Mesendoderm (in vitro differentiated cells): ENCODE results near the gene RILPL2.
A peak's percentile ranks its signal among the peaks of the same experiment; 100 is the strongest.

Experiments
- DNase-seq: peaks from one replicate; pipeline ENCODE4 v3.0.0; 2013
- H2AK5ac ChIP-seq: 2 replicates; pipeline ENCODE4 v1.6.1; 2013; ENCODE audit warnings: low read length, inconsistent platforms
- H2BK120ac ChIP-seq: 2 replicates; pipeline ENCODE4 v1.6.1; 2013; ENCODE audit warnings: low read depth, mild to moderate bottlenecking, low read length, moderate library complexity, mixed read lengths
- H2BK15ac ChIP-seq: replicated peaks from 2 replicates; pipeline ENCODE4 v1.6.1; 2013; ENCODE audit warnings: low read depth, mild to moderate bottlenecking, moderate library complexity
- H2BK5ac ChIP-seq: 2 replicates; pipeline ENCODE4 v1.6.1; 2013; ENCODE audit warnings: low read length, inconsistent platforms
- H3K18ac ChIP-seq: 2 replicates; pipeline ENCODE4 v1.6.1; 2013; ENCODE audit warnings: mild to moderate bottlenecking, low read length, mixed read lengths
- H3K23ac ChIP-seq: one replicate; pipeline ENCODE4 v1.6.1; 2013; ENCODE audit warnings: low read length
- H3K27ac ChIP-seq: 2 replicates; pipeline ENCODE4 v1.5.1; 2013; ENCODE audit warnings: low read depth, mild to moderate bottlenecking, inconsistent platforms, low read length, moderate library complexity
- H3K27me3 ChIP-seq: 2 replicates; pipeline ENCODE4 v1.6.1; 2013; ENCODE audit warnings: low read length, control low read depth, mild to moderate bottlenecking, inconsistent platforms; ENCODE audit not compliant: insufficient read depth, poor library complexity
- H3K36me3 ChIP-seq: 2 replicates; pipeline ENCODE4 v1.6.1; 2013; ENCODE audit warnings: low read length, inconsistent platforms; ENCODE audit not compliant: control insufficient read depth, insufficient read depth
- H3K4ac ChIP-seq: one replicate; pipeline ENCODE4 v1.6.1; 2013; ENCODE audit warnings: low read depth, mild to moderate bottlenecking, low read length, moderate library complexity
- H3K4me1 ChIP-seq: 2 replicates; pipeline ENCODE4 v1.6.1; 2013; ENCODE audit warnings: low read depth, low read length, inconsistent platforms; ENCODE audit not compliant: control insufficient read depth
- H3K4me2 ChIP-seq: 2 replicates; pipeline ENCODE4 v1.6.1; 2013; ENCODE audit warnings: low read length
- H3K4me3 ChIP-seq: 2 replicates; pipeline ENCODE4 v1.5.1; 2013; ENCODE audit warnings: mild to moderate bottlenecking, low read length
- H3K56ac ChIP-seq: one replicate; pipeline ENCODE4 v1.6.1; 2013; ENCODE audit warnings: low read length
- H3K79me1 ChIP-seq: 2 replicates; pipeline ENCODE4 v1.6.1; 2013; ENCODE audit warnings: low read length, inconsistent platforms
- H3K79me2 ChIP-seq: 2 replicates; pipeline ENCODE4 v1.6.1; 2013; ENCODE audit warnings: mild to moderate bottlenecking, low read length; ENCODE audit not compliant: control insufficient read depth, insufficient read depth
- H3K9ac ChIP-seq: 2 replicates; pipeline ENCODE4 v1.6.1; 2013; ENCODE audit warnings: low read length, inconsistent platforms
- H4K5ac ChIP-seq: one replicate; pipeline ENCODE4 v1.6.1; 2013; ENCODE audit warnings: low read length
- H4K8ac ChIP-seq: one replicate; pipeline ENCODE4 v1.6.1; 2013; ENCODE audit warnings: low read depth, mild to moderate bottlenecking, control low read depth, low read length, moderate library complexity
- WGBS: extraction: QIAGEN DNeasy Blood & Tissue Kit; methylation state at CpG from one replicate; pipeline ENCODE4 v1.1.7; 2013; ENCODE audit warnings: low lambda C conversion rate, missing lambda C conversion rate; ENCODE audit not compliant: insufficient coverage; ENCODE audit errors: extremely low coverage; 5-methylcytosine and 5-hydroxymethylcytosine counted together

The RILPL2 gene

GRCh38 chr12:123393747-123394146, 42.7 kb downstream of the RILPL2 start:
- H3K27ac ChIP-seq: no peak overlapping the region
- H3K79me1 ChIP-seq: peaks cover 6% of the 10 kb centered on the region
- H3K4me3 ChIP-seq: no peak overlapping the region
- no peak for DNase-seq
- WGBS: no CpG with 5 or more reads among the region's 4 CpGs
- H3K79me2 ChIP-seq: peaks cover 2% of the 10 kb centered on the region
- no peaks in the 10 kb centered on the region for H3K27me3 ChIP-seq
- peaks cover 19% of the 10 kb centered on the region for H3K36me3 ChIP-seq
- H3K4me2 ChIP-seq: no peak overlapping the region
- H2AK5ac ChIP-seq: no peak overlapping the region
- no peak overlapping the region for H3K56ac ChIP-seq
- H3K4ac ChIP-seq: no peak overlapping the region
- no peak overlapping the region for H3K9ac ChIP-seq
- H2BK120ac ChIP-seq: no peak overlapping the region
- no peak overlapping the region for H3K18ac ChIP-seq
- H3K23ac ChIP-seq: no peak overlapping the region
- H2BK15ac ChIP-seq: no peak overlapping the region
- no peak overlapping the region for H4K8ac ChIP-seq
- no peak overlapping the region for H4K5ac ChIP-seq
- no peaks in the 10 kb centered on the region for H3K4me1 ChIP-seq
- H2BK5ac ChIP-seq: no peak overlapping the region

DNA sequence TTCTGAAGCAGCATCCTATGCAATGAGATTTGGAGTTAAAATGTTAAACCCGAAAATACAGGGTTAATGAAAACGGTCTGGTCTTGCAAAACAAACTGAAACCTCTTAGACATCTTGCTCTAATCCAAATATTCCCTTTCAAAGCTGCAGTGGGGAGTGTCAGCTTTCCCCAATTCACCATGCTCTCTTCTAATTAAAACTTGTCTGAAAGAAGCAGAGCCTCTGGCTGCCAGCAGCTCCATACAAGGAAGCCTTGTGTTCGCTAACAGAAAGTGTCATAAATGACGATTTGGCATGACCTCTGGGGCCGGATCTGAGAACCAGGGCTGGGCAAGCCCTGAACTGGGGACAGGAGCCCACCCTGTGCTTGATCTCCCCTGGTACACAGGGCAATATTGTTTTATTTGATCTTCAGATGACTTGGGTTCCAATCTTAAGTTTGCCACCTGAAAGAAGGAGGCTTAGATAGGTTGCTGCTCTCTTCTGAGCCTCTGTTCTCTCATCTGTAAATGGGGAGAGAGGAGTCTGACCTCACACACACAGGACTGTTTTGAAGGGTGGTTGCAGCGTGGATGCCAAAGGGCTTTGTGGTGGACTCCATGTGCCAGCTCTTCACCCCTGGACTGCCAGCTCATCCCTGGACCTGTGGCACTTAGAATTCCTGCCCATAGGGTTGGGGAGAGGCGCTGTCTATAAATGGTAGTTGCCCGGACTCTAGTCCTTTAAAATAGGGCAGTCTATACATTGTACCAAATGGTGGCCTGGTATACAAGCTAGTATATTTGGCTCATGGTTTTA, 44.7 kb downstream of the RILPL2 start:
- no peaks in the 10 kb centered on the region for H3K79me2 ChIP-seq
- H3K27me3 ChIP-seq: no peaks in the 10 kb centered on the region
- peaks cover 8% of the 10 kb centered on the region for H3K4me1 ChIP-seq
- no peak overlapping the region for H2AK5ac ChIP-seq
- no peak overlapping the region for H2BK120ac ChIP-seq
- no peak overlapping the region for H3K23ac ChIP-seq
- no peak overlapping the region for H2BK15ac ChIP-seq
- no peak overlapping the region for H3K27ac ChIP-seq
- no peak overlapping the region for H3K4me2 ChIP-seq
- no peak overlapping the region for H3K18ac ChIP-seq
- H3K56ac ChIP-seq: no peak overlapping the region
- H3K4ac ChIP-seq: no peak overlapping the region
- peaks cover 14% of the 10 kb centered on the region for H3K36me3 ChIP-seq
- no peak for DNase-seq
- H3K4me3 ChIP-seq: no peak overlapping the region
- no peak overlapping the region for H2BK5ac ChIP-seq
- H3K79me1 ChIP-seq: peaks cover 4% of the 10 kb centered on the region
- H3K9ac ChIP-seq: no peak overlapping the region
- H4K8ac ChIP-seq: no peak overlapping the region
- no peak overlapping the region for H4K5ac ChIP-seq
- no CpG with 5 or more reads among the region's 8 CpGs for WGBS

DNA sequence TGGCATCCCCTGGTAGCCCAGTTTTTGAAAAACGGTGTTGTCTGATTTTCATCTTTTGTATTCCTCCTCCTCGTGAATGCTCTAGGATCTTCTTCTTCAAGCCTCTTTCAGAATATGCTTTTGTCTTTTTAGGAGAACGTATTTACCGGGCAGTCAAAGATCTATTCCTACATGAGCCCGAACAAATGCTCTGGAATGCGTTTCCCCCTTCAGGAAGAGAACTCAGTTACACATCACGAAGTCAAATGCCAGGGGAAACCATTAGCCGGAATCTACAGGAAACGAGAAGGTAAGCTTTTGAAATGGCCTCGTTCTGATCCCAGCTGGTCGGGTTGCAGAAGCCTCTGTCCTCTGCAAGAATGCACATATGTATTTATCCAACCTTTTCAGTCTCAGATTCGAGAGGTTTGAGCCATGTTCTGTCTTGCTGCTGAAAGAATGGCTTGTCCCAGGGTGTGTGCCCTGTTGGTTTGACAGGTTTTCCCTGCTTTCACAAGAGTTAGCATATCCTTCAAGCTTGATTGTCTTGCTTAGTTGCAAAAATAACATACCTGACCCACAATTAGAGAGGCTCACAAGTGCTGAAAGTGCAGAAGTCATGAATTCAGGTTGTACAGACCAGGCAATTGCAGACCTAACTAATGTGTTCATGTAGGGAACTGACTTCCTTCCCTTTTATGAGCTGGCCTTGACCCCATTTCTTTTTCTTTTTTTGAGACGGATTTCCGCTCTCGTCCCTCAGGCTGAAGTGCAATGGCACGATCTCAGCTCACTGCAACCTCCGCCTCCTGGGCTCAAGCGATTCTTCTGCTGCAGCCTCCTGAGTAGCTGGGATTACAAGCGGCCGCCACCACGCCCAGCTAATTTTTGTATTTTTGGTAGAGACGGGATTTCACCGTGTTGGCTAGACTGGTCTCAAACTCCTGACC, 45.7 kb downstream of the RILPL2 start:
- no peak overlapping the region for H2BK15ac ChIP-seq
- no peaks in the 10 kb centered on the region for H3K27me3 ChIP-seq
- H3K4me2 ChIP-seq: no peak overlapping the region
- H3K23ac ChIP-seq: no peak overlapping the region
- peak overlapping the region; percentile 80 for H3K56ac ChIP-seq
- no peak overlapping the region for H3K4ac ChIP-seq
- H3K4me3 ChIP-seq: no peak overlapping the region
- peak overlapping the region; percentile 72 for H3K9ac ChIP-seq
- H3K36me3 ChIP-seq: peaks cover 10% of the 10 kb centered on the region
- H3K79me1 ChIP-seq: peaks cover 4% of the 10 kb centered on the region
- H2AK5ac ChIP-seq: no peak overlapping the region
- H3K4me1 ChIP-seq: peaks cover 8% of the 10 kb centered on the region
- no CpG with 5 or more reads among the region's 23 CpGs for WGBS
- DNase-seq: no peak
- no peak overlapping the region for H2BK120ac ChIP-seq
- peaks cover 1% of the 10 kb centered on the region for H3K79me2 ChIP-seq
- H4K8ac ChIP-seq: no peak overlapping the region
- H4K5ac ChIP-seq: no peak overlapping the region
- no peak overlapping the region for H2BK5ac ChIP-seq
- no peak overlapping the region for H3K27ac ChIP-seq
- no peak overlapping the region for H3K18ac ChIP-seq

DNA sequence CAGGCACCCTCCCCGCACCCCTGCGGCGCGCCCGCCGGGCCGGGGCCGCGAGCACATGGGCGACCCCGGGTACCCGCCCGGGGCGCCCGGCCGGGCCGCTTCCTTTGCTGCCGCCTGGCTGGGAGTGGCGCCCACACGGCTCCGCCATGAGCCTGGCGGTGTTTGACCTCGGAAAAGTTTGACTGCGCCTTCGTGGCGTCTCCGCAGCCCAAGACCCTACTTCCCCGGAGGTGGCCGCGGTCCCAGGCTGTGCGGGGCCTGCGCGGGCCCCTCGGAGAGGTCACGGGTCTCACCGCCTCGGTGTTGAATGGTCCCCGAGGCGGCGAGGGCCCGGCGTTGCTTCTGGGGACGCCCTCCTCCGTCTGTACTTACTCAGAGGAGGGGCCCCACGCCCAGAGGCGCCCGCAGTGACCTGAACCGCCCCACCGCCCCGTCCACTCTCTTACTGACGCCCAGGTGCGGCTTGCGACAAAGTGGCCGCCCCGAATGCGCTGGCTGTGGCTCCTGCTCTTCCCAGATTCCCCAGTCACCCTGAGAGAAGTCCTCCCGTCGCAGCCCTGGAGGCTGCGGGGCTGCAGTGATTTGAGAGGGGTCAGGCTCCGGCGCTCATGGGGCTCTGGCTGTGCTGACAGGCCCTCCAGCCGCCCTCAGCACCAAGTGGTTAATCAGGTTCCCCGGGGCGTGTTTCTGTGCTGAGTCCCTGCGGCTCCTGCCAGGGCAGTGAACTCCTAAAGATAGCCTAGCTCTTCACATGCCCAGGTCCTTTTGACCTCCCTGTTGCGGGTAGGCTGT, 46.7 kb downstream of the RILPL2 start:
- peak overlapping the region; percentile 71 for H3K27ac ChIP-seq

DNA sequence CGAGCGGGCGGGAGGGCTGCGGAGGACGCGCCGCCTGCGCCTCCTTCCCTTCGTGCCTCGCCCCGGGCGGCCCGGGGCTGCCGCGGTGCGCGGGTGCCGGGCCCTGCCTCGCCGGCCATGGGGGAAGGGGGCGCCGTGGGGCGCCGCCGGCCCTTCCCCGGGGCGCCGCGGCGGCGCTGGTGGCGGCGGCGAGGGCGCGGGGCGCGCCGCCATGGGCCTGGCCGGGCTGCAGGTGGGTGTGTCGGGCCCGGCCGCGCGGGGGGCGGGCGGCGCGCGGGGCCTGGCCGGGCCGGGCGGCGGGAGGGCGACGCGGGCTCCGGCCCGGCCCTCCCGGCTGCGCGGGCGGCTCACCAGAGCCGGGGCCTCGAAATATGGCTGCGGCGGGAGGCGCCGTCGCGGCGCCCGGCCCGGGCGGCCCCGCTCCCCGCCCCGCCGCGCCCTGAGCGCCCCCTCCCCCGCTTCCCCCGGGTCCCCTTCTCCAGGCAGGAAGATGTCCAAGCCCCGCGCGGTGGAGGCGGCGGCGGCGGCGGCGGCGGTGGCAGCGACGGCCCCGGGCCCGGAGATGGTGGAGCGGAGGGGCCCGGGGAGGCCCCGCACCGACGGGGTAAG, 47.4 kb downstream of the RILPL2 start:
- Histone ChIP-seq H3K4me2 (no peak overlapping the region), H3K18ac (peak overlapping the region; percentile 97), H2BK5ac (no peak overlapping the region), H3K23ac (no peak overlapping the region), H3K56ac (peak overlapping the region; percentile 80), H2BK120ac (no peak overlapping the region), H3K4me1 (peaks cover 8% of the 10 kb centered on the region), H2BK15ac (no peak overlapping the region), H3K4ac (peak overlapping the region; percentile 85), H3K36me3 (peaks cover 5% of the 10 kb centered on the region), H3K9ac (peak overlapping the region; percentile 72), H3K79me2 (peaks cover 1% of the 10 kb centered on the region), H4K5ac (no peak overlapping the region), H3K79me1 (peaks cover 4% of the 10 kb centered on the region), H3K4me3 (peak overlapping the region; percentile 39), H2AK5ac (no peak overlapping the region), H3K27ac (peak overlapping the region; percentile 71), H3K27me3 (no peaks in the 10 kb centered on the region), H4K8ac (no peak overlapping the region)
- no peak for DNase-seq
- WGBS: no CpG with 5 or more reads among the region's 102 CpGs

More for the DNA sequence above, 46.7 kb downstream of the RILPL2 start:
- Histone ChIP-seq H3K4me3 (peak overlapping the region; percentile 39), H3K23ac (no peak overlapping the region), H4K8ac (no peak overlapping the region), H3K4me1 (peaks cover 8% of the 10 kb centered on the region), H3K27me3 (no peaks in the 10 kb centered on the region), H2BK5ac (no peak overlapping the region), H2BK120ac (no peak overlapping the region), H3K18ac (peak overlapping the region; percentile 97), H2AK5ac (no peak overlapping the region), H3K36me3 (peaks cover 8% of the 10 kb centered on the region), H3K79me2 (peaks cover 1% of the 10 kb centered on the region), H3K4me2 (peak overlapping the region; percentile 45), H2BK15ac (no peak overlapping the region), H4K5ac (no peak overlapping the region), H3K4ac (peak overlapping the region; percentile 85), H3K79me1 (peaks cover 4% of the 10 kb centered on the region), H3K56ac (peak overlapping the region; percentile 80), H3K9ac (peak overlapping the region; percentile 72)
- peak; percentile 46 for DNase-seq
- no CpG with 5 or more reads among the region's 66 CpGs for WGBS
